ENCODE measurements around the gene CYFIP1. TPM values are rescaled to one million over a fixed set of nuclear protein-coding genes. Genes with fewer than 3 reads are reported as not detected.

Gene CYFIP1
- total and polyA plus RNA-seq, 9 of the 15 experiments (the other 6 are each of a cell fraction or from before 2014, with no cell fraction given), result 3.8 to 59.8 (median 28.3) TPM

DNA sequence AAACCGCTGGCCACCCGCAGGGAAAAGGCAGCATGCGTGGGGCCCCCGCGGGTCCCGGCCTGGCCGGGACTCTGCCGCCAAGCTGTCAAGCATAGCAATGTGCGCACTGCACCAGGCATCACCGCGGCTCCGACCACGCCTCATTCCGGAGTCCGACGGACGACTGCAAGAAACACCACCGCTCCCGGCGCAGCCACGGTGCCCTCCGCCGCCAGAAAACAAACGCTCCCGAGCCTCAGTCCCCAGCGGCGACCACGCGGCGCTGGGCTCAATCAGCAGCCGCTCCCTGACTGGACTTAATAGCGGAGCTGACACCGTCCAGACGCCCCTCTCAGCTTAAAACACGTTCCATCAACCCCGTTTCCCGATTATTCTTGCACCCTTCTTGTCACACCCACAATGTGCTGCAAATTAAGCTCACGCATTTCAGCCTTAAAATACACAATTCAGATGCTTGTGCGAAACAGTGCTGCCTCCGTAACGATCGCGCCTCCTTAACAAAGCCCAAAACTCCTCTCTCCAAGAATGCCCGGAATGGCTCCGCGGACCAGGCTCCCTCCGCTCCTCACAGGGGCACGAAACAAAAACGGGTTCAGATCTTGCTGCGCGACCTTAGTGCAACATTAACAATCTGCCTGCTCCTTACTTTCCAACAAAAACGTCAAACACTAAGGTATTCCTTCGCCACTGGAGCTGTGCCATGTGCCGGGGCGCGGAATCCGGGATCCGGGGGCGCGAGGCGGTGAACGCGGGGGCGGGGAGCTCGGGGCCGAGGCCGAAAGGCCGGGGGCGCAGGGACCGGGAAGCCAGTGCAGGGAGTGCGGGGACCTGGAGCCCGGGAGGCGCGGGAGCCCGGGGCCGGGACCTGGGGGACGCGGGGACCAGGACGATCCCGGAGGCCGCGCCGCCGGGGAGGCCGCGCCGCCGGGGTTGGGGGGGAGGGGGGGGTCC lies 655 bp downstream of the CYFIP1 start (continued):
- TF ChIP-seq, protein P1, sequence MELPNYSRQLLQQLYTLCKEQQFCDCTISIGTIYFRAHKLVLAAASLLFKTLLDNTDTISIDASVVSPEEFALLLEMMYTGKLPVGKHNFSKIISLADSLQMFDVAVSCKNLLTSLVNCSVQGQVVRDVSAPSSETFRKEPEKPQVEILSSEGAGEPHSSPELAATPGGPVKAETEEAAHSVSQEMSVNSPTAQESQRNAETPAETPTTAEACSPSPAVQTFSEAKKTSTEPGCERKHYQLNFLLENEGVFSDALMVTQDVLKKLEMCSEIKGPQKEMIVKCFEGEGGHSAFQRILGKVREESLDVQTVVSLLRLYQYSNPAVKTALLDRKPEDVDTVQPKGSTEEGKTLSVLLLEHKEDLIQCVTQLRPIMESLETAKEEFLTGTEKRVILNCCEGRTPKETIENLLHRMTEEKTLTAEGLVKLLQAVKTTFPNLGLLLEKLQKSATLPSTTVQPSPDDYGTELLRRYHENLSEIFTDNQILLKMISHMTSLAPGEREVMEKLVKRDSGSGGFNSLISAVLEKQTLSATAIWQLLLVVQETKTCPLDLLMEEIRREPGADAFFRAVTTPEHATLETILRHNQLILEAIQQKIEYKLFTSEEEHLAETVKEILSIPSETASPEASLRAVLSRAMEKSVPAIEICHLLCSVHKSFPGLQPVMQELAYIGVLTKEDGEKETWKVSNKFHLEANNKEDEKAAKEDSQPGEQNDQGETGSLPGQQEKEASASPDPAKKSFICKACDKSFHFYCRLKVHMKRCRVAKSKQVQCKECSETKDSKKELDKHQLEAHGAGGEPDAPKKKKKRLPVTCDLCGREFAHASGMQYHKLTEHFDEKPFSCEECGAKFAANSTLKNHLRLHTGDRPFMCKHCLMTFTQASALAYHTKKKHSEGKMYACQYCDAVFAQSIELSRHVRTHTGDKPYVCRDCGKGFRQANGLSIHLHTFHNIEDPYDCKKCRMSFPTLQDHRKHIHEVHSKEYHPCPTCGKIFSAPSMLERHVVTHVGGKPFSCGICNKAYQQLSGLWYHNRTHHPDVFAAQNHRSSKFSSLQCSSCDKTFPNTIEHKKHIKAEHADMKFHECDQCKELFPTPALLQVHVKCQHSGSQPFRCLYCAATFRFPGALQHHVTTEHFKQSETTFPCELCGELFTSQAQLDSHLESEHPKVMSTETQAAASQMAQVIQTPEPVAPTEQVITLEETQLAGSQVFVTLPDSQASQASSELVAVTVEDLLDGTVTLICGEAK (IDR thresholded peaks at IDR 0.05), result 0 out of 2 replicates have a peak, but pooled peaks have one; percentile 30
- TF ChIP-seq, protein P1 (CRISPR knock-in tag; IDR thresholded peaks at IDR 0.05), result no peak
- peak; percentile 24; the same call in 1 of the 2 replicates for TF ChIP-seq NFIC (IDR thresholded peaks at IDR 0.05)
- 0 out of 2 replicates have a peak, but pooled peaks have one; percentile 25 for TF ChIP-seq DPF2 (IDR thresholded peaks at IDR 0.05)
- TF ChIP-seq, protein P2, sequence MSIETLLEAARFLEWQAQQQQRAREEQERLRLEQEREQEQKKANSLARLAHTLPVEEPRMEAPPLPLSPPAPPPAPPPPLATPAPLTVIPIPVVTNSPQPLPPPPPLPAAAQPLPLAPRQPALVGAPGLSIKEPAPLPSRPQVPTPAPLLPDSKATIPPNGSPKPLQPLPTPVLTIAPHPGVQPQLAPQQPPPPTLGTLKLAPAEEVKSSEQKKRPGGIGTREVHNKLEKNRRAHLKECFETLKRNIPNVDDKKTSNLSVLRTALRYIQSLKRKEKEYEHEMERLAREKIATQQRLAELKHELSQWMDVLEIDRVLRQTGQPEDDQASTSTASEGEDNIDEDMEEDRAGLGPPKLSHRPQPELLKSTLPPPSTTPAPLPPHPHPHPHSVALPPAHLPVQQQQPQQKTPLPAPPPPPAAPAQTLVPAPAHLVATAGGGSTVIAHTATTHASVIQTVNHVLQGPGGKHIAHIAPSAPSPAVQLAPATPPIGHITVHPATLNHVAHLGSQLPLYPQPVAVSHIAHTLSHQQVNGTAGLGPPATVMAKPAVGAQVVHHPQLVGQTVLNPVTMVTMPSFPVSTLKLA (conservative IDR thresholded peaks at IDR 0.05), result peak in 1 of 2 experiments; percentile 68; a peak in 2 of 4 replicates
- TF ChIP-seq L3MBTL2 (IDR thresholded peaks at IDR 0.05), result peak; percentile 60
- TF ChIP-seq POLR2B (IDR thresholded peaks at IDR 0.05; ENCODE audit: low read depth, partially characterized antibody), result no peak
- TF ChIP-seq, protein P3, sequence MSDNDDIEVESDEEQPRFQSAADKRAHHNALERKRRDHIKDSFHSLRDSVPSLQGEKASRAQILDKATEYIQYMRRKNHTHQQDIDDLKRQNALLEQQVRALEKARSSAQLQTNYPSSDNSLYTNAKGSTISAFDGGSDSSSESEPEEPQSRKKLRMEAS (CRISPR knock-in tag; IDR thresholded peaks at IDR 0.05), result peak; percentile 65; the same call in 1 of the 2 replicates
- peak; percentile 46 for TF ChIP-seq BCOR (IDR thresholded peaks at IDR 0.05)
- TF ChIP-seq DLX4 (CRISPR knock-in tag; IDR thresholded peaks at IDR 0.05), result no peak
- TF ChIP-seq FOXM1 (IDR thresholded peaks at IDR 0.05; ENCODE audit: low read depth), result no peak
- 0 out of 2 replicates have a peak, but pooled peaks have one; percentile 17 for TF ChIP-seq FOXM1 (CRISPR knock-in tag; IDR thresholded peaks at IDR 0.05; ENCODE audit: low read depth)
- 0 out of 2 replicates have a peak, but pooled peaks have one; percentile 9 for TF ChIP-seq ELF1 (tag; IDR thresholded peaks at IDR 0.05)
- TF ChIP-seq MITF (IDR thresholded peaks at IDR 0.05), result no peak

Data from K562 (cell line).